ENCODE results near the gene CASTOR1.

DNA sequence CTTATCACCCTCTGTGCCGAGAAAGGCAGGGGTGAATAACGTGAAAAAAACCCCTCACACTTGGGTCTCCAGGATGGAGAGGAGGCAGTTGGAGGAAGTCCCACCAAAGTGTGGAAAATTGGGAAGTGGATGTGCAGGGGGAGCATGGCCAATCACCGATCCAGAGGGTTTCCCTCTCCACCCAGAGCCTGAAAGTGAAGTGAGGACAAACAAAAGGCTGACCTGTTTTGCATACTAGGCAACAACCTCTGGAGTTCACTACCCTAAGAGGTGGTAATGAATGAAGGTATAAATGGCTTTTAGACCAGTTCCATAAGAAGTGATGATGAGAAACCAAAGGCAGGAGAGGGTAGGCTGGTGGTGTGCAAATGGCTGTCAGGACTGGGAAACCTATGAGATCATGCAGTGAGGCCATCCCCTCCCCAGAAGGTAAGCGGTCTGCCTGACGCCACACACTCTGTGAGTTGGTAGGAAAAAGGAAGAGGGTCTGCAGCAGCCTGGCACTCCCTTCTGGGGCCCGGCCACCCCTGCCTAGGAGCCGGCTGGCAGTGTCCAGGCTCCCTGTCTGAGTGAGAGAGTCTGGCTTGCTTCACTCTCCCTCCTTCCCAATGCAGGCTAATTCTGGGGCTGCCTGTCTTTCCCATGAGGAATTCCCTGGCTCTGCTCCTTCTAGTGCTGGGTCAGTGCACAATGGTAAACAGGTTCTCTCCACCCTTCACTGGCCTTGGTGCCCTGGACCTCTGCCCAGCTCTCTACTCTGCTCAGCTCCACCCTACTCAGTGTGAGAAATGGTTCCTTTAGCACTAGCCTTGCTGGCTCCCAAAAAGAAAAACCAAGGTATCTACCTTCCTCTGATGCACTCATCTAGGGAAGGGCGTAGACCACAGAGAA, 21.8 kb upstream of the CASTOR1 start:
- no peak for TF ChIP-seq POLR2A (IDR thresholded peaks at IDR 0.05)
- TF ChIP-seq, protein P1, sequence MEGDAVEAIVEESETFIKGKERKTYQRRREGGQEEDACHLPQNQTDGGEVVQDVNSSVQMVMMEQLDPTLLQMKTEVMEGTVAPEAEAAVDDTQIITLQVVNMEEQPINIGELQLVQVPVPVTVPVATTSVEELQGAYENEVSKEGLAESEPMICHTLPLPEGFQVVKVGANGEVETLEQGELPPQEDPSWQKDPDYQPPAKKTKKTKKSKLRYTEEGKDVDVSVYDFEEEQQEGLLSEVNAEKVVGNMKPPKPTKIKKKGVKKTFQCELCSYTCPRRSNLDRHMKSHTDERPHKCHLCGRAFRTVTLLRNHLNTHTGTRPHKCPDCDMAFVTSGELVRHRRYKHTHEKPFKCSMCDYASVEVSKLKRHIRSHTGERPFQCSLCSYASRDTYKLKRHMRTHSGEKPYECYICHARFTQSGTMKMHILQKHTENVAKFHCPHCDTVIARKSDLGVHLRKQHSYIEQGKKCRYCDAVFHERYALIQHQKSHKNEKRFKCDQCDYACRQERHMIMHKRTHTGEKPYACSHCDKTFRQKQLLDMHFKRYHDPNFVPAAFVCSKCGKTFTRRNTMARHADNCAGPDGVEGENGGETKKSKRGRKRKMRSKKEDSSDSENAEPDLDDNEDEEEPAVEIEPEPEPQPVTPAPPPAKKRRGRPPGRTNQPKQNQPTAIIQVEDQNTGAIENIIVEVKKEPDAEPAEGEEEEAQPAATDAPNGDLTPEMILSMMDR (IDR thresholded peaks at IDR 0.05), result no peak
